ENCODE results near the gene DBT. TPM values are rescaled to one million over a fixed set of nuclear protein-coding genes. Genes with fewer than 3 reads are reported as not detected.

Gene DBT
- total RNA-seq, 1 donor from 2014 or later = 11.6 TPM

DNA sequence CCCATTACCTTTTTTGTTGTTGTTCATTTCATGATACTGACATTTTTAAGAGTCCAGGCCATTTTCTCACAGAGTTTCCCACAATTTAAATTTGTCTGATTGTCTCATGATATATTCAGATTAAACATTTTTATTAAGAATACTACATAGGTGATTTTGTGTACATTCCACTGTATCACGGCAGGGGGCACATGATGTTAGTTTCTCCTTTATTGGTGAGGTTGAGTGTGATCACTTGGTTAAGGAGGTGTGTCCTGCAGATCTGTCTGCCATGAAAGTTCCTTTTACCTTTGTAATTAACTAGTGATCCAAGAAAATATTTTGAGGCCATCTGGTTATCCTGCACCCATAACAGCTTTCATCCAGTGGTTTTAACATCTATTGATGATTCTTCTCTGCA lies 28.2 kb upstream of the DBT start:
- no peaks in the 10 kb centered on the region for H3K27me3 Mint-ChIP-seq
- no peak overlapping the region for H3K27ac Mint-ChIP-seq
- no peak overlapping the region for H3K4me3 Mint-ChIP-seq
- H3K36me3 Mint-ChIP-seq (ENCODE audit: low read depth) = peaks cover 82% of the 10 kb centered on the region
- intact Hi-C loops (cut with micrococcal nuclease) = loop anchor here (1.0 to 5.0 kb wide), 3 partner anchors 36 to 589 kb away; no protein-coding TSS in a partner anchor
- H3K4me1 Mint-ChIP-seq = peaks cover 2% of the 10 kb centered on the region
- DNase-seq (no peak), ATAC-seq (ENCODE audit: low read depth) (peak; percentile 49)
- CTCF ChIA-PET = interaction anchor here (1.0 kb wide), 1 partner anchor 181 kb away, joined by 8 read pairs; no protein-coding TSS in a partner anchor
- POLR2A ChIA-PET = no interaction called here
- TF ChIP-seq, protein P1, sequence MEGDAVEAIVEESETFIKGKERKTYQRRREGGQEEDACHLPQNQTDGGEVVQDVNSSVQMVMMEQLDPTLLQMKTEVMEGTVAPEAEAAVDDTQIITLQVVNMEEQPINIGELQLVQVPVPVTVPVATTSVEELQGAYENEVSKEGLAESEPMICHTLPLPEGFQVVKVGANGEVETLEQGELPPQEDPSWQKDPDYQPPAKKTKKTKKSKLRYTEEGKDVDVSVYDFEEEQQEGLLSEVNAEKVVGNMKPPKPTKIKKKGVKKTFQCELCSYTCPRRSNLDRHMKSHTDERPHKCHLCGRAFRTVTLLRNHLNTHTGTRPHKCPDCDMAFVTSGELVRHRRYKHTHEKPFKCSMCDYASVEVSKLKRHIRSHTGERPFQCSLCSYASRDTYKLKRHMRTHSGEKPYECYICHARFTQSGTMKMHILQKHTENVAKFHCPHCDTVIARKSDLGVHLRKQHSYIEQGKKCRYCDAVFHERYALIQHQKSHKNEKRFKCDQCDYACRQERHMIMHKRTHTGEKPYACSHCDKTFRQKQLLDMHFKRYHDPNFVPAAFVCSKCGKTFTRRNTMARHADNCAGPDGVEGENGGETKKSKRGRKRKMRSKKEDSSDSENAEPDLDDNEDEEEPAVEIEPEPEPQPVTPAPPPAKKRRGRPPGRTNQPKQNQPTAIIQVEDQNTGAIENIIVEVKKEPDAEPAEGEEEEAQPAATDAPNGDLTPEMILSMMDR (IDR thresholded peaks at IDR 0.05) = no peak
- no peaks in the 10 kb centered on the region for H3K9me3 Mint-ChIP-seq

DNA sequence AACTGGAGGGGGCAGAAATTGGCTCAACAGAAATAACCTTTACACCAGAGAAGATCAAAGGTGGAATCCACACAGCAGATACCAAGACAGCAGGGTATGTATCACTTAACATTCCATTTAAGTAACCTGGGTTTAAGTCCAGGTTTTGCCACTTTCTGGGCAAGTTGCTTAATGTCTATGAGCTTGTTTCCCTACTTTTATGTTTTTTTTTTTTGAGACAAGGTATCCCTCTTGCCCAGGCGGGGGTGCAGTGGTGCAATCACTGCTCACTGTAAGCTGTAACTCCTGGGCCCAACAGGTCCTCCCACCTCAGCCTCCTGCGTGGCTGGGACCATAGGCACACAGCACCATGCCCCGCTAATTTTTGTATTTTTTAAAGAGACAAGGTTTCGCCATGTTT lies 18.6 kb upstream of the DBT start:
- TF ChIP-seq, protein P1 (IDR thresholded peaks at IDR 0.05) = no peak
- Mint-ChIP-seq H3K4me1 (peaks cover 38% of the 10 kb centered on the region), H3K36me3 (ENCODE audit: low read depth) (peaks cover 57% of the 10 kb centered on the region), H3K27ac (no peak overlapping the region), H3K4me3 (no peak overlapping the region), H3K27me3 (no peaks in the 10 kb centered on the region), H3K9me3 (no peaks in the 10 kb centered on the region)
- POLR2A ChIA-PET = no interaction called here
- CTCF ChIA-PET = no interaction called here
- ATAC-seq (ENCODE audit: low read depth) = no peak
- no peak for DNase-seq
- intact Hi-C loops (cut with micrococcal nuclease) = loop anchor here (5.0 kb wide), 1 partner anchor 416 kb away; the partner anchor contains the start of gene AGL

DNA sequence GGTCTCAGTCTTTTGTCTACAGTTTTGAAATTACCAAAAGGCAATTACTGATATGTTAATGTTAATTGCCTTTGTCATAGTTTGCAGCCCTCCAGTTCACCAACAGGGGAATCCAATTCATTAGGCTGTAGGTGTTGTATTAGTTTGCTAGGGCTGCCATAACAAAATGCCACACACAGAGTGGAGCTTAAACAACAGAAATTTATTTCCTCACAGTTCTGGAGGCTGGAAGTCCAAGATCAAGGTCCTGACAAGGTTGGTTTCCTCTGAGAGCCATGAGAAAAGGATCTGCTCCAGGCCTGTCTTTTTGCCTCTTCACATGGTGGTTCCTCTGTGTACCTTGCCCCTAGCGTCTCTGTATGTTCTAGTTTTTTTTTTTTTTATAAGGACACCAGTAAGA lies 17.6 kb upstream of the DBT start:
- intact Hi-C loops (cut with micrococcal nuclease) = loop anchor here (2.0 to 5.0 kb wide), 3 partner anchors 415 to 1396 kb away; partner anchors contain the start of gene AGL
- Mint-ChIP-seq H3K36me3 (ENCODE audit: low read depth) (peaks cover 51% of the 10 kb centered on the region), H3K27me3 (no peaks in the 10 kb centered on the region), H3K27ac (no peak overlapping the region), H3K9me3 (no peaks in the 10 kb centered on the region), H3K4me3 (peak overlapping the region; percentile 100), H3K4me1 (peaks cover 38% of the 10 kb centered on the region)
- no peak for ATAC-seq (ENCODE audit: low read depth)
- POLR2A ChIA-PET = interaction anchor here (2.2 to 3.0 kb wide), 3 partner anchors 18 to 134 kb away, joined by 11 to 36 read pairs (median 34); partner anchors contain the start of genes CDC14A, DBT, SASS6 and TRMT13
- DNase-seq = no peak
- TF ChIP-seq, protein P1 (IDR thresholded peaks at IDR 0.05) = no peak
- CTCF ChIA-PET = interaction anchor here (1.3 to 2.0 kb wide), 2 partner anchors 91 to 192 kb away, joined by 7 to 8 read pairs; no protein-coding TSS in a partner anchor

DNA sequence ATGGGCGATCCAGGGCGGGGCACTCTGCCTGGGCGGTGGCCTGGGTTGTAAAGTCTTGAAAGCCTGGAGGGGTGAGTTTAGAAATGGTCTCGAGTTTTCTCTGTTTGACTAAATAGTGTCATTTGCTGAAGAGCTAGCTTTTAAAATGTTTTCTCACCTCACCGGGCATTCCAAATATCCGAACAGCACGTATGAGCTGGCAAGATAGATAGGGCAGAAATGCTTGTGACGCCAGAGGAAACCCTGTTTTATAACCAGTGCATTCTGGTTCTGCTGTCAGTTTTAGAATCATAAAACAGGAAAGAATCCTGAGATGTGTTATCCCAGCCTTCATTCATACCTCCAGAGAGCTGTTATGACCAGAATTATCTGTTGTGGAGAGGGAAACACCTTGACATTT lies 17.1 kb upstream of the DBT start:
- intact Hi-C loops (cut with micrococcal nuclease) = loop anchor here (1.0 to 5.0 kb wide), 8 partner anchors 13 to 1396 kb away; partner anchors contain the start of genes AGL, DBT and TRMT13
- H3K9me3 Mint-ChIP-seq = no peaks in the 10 kb centered on the region
- ChIA-PET POLR2A (interaction anchor here (0.5 to 3.0 kb wide), 9 partner anchors 17 to 628 kb away, joined by 3 to 36 read pairs (median 6); partner anchors contain the start of genes CDC14A, DBT, EXTL2 and SASS6), CTCF (interaction anchor here (1.3 to 2.0 kb wide), 3 partner anchors 85 to 193 kb away, joined by 5 to 8 read pairs (median 7); no protein-coding TSS in a partner anchor)
- TF ChIP-seq, protein P1 (IDR thresholded peaks at IDR 0.05) = no peak
- ATAC-seq (ENCODE audit: low read depth) (peak; percentile 7), DNase-seq (no peak)
- no peaks in the 10 kb centered on the region for H3K27me3 Mint-ChIP-seq
- peaks cover 47% of the 10 kb centered on the region for H3K36me3 Mint-ChIP-seq (ENCODE audit: low read depth)
- peak overlapping the region; percentile 100 for H3K4me3 Mint-ChIP-seq
- peaks cover 38% of the 10 kb centered on the region for H3K4me1 Mint-ChIP-seq
- peak overlapping the region; percentile 98 for H3K27ac Mint-ChIP-seq
